GM19438 (cell line): ENCODE measurements around the gene TEX22.

ENCODE experiments used
- ATAC-seq: cut with Tn5 transposase; IDR thresholded peaks from one replicate; pipeline ENCODE4 v1.9.1; 2021; ENCODE audit warnings: low read depth; ENCODE audit not compliant: unreplicated experiment

Gene TEX22

GRCh38 chr14:105452963-105453362 lies 54.6 kb downstream of the TEX22 start:
- no peak for ATAC-seq

GRCh38 chr14:105453847-105454246 lies 55.5 kb downstream of the TEX22 start:
- no peak for ATAC-seq

- no peak for ATAC-seq
Observed at GRCh38 chr14:105455086-105455640, 56.8 kb downstream of the TEX22 start.

GRCh38 chr14:105455766-105456660 lies 57.7 kb downstream of the TEX22 start:
- ATAC-seq, result no peak

GRCh38 chr14:105456736-105457617 lies 58.6 kb downstream of the TEX22 start:
- ATAC-seq, result no peak

GRCh38 chr14:105458010-105458409 lies 59.7 kb downstream of the TEX22 start:
- no peak for ATAC-seq

GRCh38 chr14:105458571-105458970 lies 60.2 kb downstream of the TEX22 start:
- ATAC-seq, result no peak

GRCh38 chr14:105460116-105460515 lies 61.8 kb downstream of the TEX22 start:
- ATAC-seq, result no peak

GRCh38 chr14:105460616-105461015 lies 62.3 kb downstream of the TEX22 start:
- ATAC-seq, result no peak

- no peak for ATAC-seq
Observed at GRCh38 chr14:105461903-105462302, 63.6 kb downstream of the TEX22 start.
